Gastroesophageal sphincter (tissue), 3 donors: ENCODE data around the gene TRIM15.

Experiments
- CTCF ChIP-seq, 4 experiments: fragments of 200-600 bp in 2 of 4; fragments of 450-650 bp in 2 of 4; sonication (generic) in 1 of 4; IDR thresholded peaks; one replicate each; pipeline ENCODE4 v1.5.1; 2017 to 2019; ENCODE audit warnings: antibody characterized with exemption in 4 of 4, mild to moderate bottlenecking in 2 of 4, moderate library complexity in 2 of 4
- POLR2A ChIP-seq, 2 donors: fragments of 450-650 bp; IDR thresholded peaks; one replicate each; pipeline ENCODE4 v1.6.1; 2017; ENCODE audit warnings: antibody characterized with exemption in 2 of 2, mild to moderate bottlenecking in 2 of 2, moderate library complexity in 1 of 2
- POLR2AphosphoS5 ChIP-seq: sonication (generic); formaldehyde crosslinking; IDR thresholded peaks from one replicate; pipeline ENCODE4 v1.6.1; 2017; ENCODE audit warnings: antibody characterized with exemption

DNA sequence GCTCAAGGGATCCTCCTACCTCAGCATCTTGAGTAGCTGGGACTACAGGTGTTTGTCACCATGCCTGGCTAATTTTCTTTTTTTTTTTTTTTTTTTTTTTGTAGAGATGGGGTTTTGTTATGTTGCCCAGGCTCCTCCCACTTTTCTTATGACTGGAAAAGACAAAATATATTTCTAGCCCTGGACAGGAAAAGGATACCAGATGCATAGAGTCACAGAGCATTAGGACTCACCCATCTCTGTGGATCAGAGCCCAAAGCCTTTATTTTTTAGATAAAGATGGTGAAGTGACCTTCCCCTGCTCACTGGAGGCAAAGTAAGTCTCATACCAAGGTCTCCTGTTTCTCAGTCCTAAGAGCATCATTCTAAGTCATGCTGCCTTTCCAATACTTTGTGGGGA is 5.8 kb upstream of the TRIM15 start:
- TF ChIP-seq POLR2AphosphoS5, result no peak
- no peak for TF ChIP-seq CTCF (IDR thresholded peaks at IDR 0.05)
- no peak for TF ChIP-seq POLR2A (IDR thresholded peaks at IDR 0.05)
